CD8-positive, alpha-beta memory T cell (primary cell): Measurements from ENCODE around the gene PREP. TPM values are rescaled to one million over a fixed set of nuclear protein-coding genes. Genes with fewer than 3 reads are reported as not detected.

ENCODE experiments used
- CTCF ChIA-PET: fragments of 350-600 bp; sonication (Branson Sonifier 250); formaldehyde crosslinking; loops from one replicate; lab custom pipeline; 2021; ENCODE audit warnings: antibody characterized with exemption; lab: Charles Lee
- POLR2A ChIA-PET: fragments of 350-600 bp; sonication (Branson Sonifier 250); formaldehyde crosslinking; loops from one replicate; lab custom pipeline; 2021; ENCODE audit warnings: antibody characterized with exemption; lab: Charles Lee
- DNase-seq, 5 donors: peaks; one replicate each; pipeline versions ENCODE4 v3.0.0 to v3.0.0-alpha.2; 2020 to 2022; ENCODE audit warnings: mixed read lengths in 1 of 5
- H3K27ac ChIP-seq: one replicate; pipeline ENCODE4 v1.7.0; 2013; ENCODE audit warnings: low read depth, mild to moderate bottlenecking, low read length, moderate library complexity
- H3K27me3 ChIP-seq: 2 replicates; pipeline ENCODE4 v1.7.0; 2013; ENCODE audit warnings: low read length, mild to moderate bottlenecking; ENCODE audit not compliant: insufficient read depth, poor library complexity, severe bottlenecking
- H3K36me3 ChIP-seq: 2 replicates; pipeline ENCODE4 v1.7.0; 2013; ENCODE audit warnings: mild to moderate bottlenecking, low read length, moderate library complexity; ENCODE audit not compliant: insufficient read depth
- H3K4me1 ChIP-seq: 2 replicates; pipeline ENCODE4 v1.7.0; 2013; ENCODE audit warnings: mild to moderate bottlenecking, low read length, moderate library complexity; ENCODE audit not compliant: insufficient read depth
- H3K4me3 ChIP-seq: 2 replicates; pipeline ENCODE4 v1.7.0; 2013; ENCODE audit warnings: mild to moderate bottlenecking, low read length
- H3K9me3 ChIP-seq: 2 replicates; pipeline ENCODE4 v1.7.0; 2013; ENCODE audit warnings: mild to moderate bottlenecking, low read length
- H3K27ac Mint-ChIP-seq, 8 donors: one replicate each; pipeline ENCODE4 v1.8.0; 2020 to 2021; ENCODE audit warnings: mixed read lengths in 8 of 8, mild to moderate bottlenecking in 6 of 8, inconsistent platforms in 3 of 8, moderate library complexity in 3 of 8
- H3K27me3 Mint-ChIP-seq, 2 donors: one replicate each; pipeline ENCODE4 v1.8.0; 2020 to 2021; ENCODE audit warnings: mixed read lengths in 2 of 2, mild to moderate bottlenecking in 1 of 2, moderate library complexity in 1 of 2
- H3K36me3 Mint-ChIP-seq, 3 donors: one replicate each; pipeline ENCODE4 v1.8.0; 2020 to 2021; ENCODE audit warnings: mixed read lengths in 3 of 3, inconsistent platforms in 1 of 3, mild to moderate bottlenecking in 1 of 3
- H3K4me1 Mint-ChIP-seq, 3 donors: one replicate each; pipeline ENCODE4 v1.8.0; 2020 to 2021; ENCODE audit warnings: mixed read lengths in 3 of 3, inconsistent platforms in 1 of 3, mild to moderate bottlenecking in 1 of 3
- H3K4me3 Mint-ChIP-seq, 7 donors: one replicate each; pipeline ENCODE4 v1.8.0; 2020 to 2021; ENCODE audit warnings: mixed read lengths in 7 of 7, mild to moderate bottlenecking in 6 of 7, moderate library complexity in 4 of 7, inconsistent platforms in 2 of 7
- H3K9me3 Mint-ChIP-seq, 5 donors: one replicate each; pipeline ENCODE4 v1.8.0; 2020 to 2022; ENCODE audit warnings: mixed read lengths in 5 of 5, mild to moderate bottlenecking in 3 of 5, moderate library complexity in 2 of 5, inconsistent platforms in 1 of 5
- polyA plus RNA-seq: library from polyadenylated mRNA; unstranded; fragments of 300-500 nt; fragmentation: Illumina TruSeq; gene quantifications from one replicate; pipeline ENCODE4 v1.2.3, GENCODE V29; 2021
- total RNA-seq, 2 experiments: library from RNA; stranded (reverse); gene quantifications; one replicate each; pipeline ENCODE4 v1.2.3, GENCODE V29; 2021

The PREP gene
- total and polyA plus RNA-seq, 3 experiments from 2014 or later, result 43.3 to 50.0 (median 49.9) TPM

DNA sequence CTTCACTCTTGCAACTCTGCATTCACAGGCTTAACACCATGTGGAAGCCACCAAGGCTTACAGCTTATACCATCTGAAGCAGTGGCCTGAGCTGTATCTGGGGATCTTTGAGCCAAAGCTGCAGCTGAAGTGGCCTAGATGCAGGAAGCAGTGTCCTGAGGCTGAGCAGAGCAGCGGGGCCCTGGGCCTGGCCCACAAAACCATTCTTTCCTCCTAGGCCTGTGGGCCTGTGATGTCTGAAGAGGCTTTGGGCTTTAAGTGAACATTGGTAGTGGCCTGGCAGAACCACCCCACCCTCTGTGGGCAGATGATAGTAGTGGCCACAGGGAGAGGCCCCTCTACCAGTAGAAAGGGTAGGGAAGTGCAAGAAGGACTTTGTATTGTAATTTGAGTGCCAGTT, 6.9 kb upstream of the PREP start:
- peaks cover 0 to 26% (median 7%) of the 10 kb centered on the region in 3 donors for H3K36me3 Mint-ChIP-seq
- Histone ChIP-seq H3K27me3 (no peaks in the 10 kb centered on the region), H3K36me3 (no peaks in the 10 kb centered on the region), H3K4me3 (no peak overlapping the region), H3K9me3 (no peaks in the 10 kb centered on the region), H3K27ac (no peak overlapping the region), H3K4me1 (no peaks in the 10 kb centered on the region)
- peaks cover 15 to 68% of the 10 kb centered on the region in 2 donors for H3K27me3 Mint-ChIP-seq
- peaks cover 0 to 10% (median 5%) of the 10 kb centered on the region in 5 donors for H3K9me3 Mint-ChIP-seq
- DNase-seq, result no peak
- peak overlapping the region in 1 of 7 donors; percentile 5 for H3K4me3 Mint-ChIP-seq
- CTCF ChIA-PET, result no interaction called here
- H3K27ac Mint-ChIP-seq, result no peak overlapping the region
- POLR2A ChIA-PET, result interaction anchor here (0.7 kb wide), 1 partner anchor 30 kb away, joined by 3 read pairs; no protein-coding TSS in a partner anchor
- no peaks in the 10 kb centered on the region for H3K4me1 Mint-ChIP-seq

DNA sequence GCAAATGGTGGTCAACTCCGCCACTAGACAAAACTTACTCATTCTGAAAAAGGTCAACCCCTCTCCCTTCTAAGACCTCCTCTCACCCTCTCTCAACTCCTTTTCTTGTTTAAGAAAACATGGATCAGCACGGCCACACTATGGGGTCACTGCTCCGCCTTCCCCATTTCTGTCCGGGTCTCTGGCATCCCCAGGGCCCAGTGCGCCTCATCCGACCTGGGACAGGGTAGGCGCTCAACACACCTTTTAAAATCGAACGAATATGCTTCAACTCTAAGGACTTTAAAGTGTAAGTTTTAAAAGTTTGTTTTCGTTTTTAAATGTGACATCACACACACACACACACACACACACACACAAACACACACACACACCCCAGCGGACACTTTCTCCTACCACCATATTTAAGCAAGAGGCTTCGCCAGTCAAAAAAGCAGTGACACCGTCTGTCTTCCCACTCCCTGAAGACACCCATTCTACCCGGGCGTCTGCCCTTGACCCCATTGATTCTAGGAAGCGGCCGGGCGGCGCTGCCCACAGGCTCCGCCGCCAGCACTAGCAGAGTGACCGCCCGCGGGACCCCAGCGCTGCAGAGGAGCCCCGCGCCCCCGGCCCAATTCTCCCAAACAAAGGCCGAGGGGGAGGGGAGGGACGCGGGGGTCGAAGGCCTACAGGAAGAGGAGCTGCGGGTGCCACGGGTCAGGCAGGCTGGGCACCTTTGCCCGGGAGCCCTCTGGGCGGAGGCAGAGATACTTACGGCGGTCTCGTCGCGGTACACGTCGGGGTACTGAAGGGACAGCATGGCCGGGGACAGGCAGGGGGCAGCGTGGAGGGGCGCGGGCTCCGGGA, 568 bp downstream of the PREP start:
- no peaks in the 10 kb centered on the region for H3K27me3 ChIP-seq
- H3K4me1 Mint-ChIP-seq, result peaks cover 58 to 62% (median 62%) of the 10 kb centered on the region in 3 donors
- H3K4me1 ChIP-seq, result peaks cover 47% of the 10 kb centered on the region
- no peaks in the 10 kb centered on the region for H3K9me3 ChIP-seq
- DNase-seq, result peak; percentile 1 to 50 (median 26)
- no peaks in the 10 kb centered on the region for H3K9me3 Mint-ChIP-seq
- H3K36me3 ChIP-seq, result no peaks in the 10 kb centered on the region
- peaks cover 8 to 9% of the 10 kb centered on the region in 2 donors for H3K27me3 Mint-ChIP-seq
- peak overlapping the region in 7 of 8 donors; percentile 21 to 98 (median 83) for H3K27ac Mint-ChIP-seq
- CTCF ChIA-PET, result interaction anchor here (0.7 to 3.7 kb wide), 10 partner anchors 8 to 322 kb away, joined by 3 to 23 read pairs (median 4); no protein-coding TSS in a partner anchor
- peak overlapping the region; percentile 38 for H3K27ac ChIP-seq
- H3K4me3 ChIP-seq, result peak overlapping the region; percentile 66
- H3K36me3 Mint-ChIP-seq, result peaks cover 0 to 4% (median 4%) of the 10 kb centered on the region in 3 donors
- POLR2A ChIA-PET, result interaction anchor here (1.0 kb wide), 1 partner anchor 84 kb away, joined by 3 read pairs; no protein-coding TSS in a partner anchor
- peak overlapping the region; percentile 90 to 98 (median 92) for H3K4me3 Mint-ChIP-seq

DNA sequence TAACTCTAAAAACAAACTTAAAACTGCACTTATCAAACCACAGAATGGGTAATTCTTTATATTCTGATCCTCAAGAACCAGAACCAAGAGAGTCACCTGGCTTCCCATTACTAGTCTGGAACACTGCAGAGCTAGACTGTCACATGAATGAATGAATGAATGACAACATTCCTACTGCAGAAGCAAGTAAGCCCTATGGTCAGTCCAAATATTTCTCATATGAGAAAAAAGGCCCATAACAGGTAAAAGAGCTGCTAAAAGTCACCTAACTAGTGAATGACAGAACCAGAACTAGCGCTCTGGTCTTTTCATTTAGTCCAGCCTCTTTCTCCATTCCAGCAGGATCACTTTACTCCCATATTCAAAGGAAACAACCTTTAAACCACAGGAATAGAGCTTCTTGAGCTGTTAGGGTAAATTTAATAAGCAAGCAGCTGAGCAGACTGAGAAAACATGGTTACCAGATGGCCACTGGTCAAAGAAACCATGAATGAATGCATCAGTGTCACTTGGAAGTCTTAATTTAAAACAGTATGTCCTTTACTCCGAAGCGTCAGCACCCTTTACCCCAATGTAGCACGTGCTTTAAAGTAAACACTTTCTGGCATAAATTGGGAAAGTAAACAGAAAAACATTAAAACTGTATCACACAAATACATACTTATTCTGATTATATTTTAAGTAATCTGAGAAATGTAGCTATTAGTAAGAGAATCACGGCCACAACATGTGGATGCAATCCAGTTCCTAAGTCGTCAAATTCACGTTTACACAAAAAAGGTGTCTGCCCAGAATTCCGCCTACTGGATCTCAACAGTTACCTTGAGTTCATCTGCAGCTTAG, 1.4 kb downstream of the PREP start:
- no peak for DNase-seq
- no peaks in the 10 kb centered on the region for H3K9me3 ChIP-seq
- Mint-ChIP-seq H3K4me3 (peak overlapping the region; percentile 90 to 98 (median 92)), H3K27me3 (peaks cover 4 to 8% of the 10 kb centered on the region in 2 donors), H3K36me3 (peaks cover 0 to 8% (median 2%) of the 10 kb centered on the region in 3 donors), H3K27ac (peak overlapping the region in 6 of 8 donors; percentile 21 to 94 (median 74)), H3K9me3 (no peaks in the 10 kb centered on the region), H3K4me1 (peaks cover 58 to 63% (median 62%) of the 10 kb centered on the region in 3 donors)
- peaks cover 48% of the 10 kb centered on the region for H3K4me1 ChIP-seq
- peak overlapping the region; percentile 66 for H3K4me3 ChIP-seq
- no peak overlapping the region for H3K27ac ChIP-seq
- H3K36me3 ChIP-seq, result peaks cover 1% of the 10 kb centered on the region
- ChIA-PET CTCF (interaction anchor here (1.0 to 3.7 kb wide), 2 partner anchors 9 to 313 kb away, joined by 3 to 23 read pairs; no protein-coding TSS in a partner anchor), POLR2A (no interaction called here)
- H3K27me3 ChIP-seq, result no peaks in the 10 kb centered on the region

DNA sequence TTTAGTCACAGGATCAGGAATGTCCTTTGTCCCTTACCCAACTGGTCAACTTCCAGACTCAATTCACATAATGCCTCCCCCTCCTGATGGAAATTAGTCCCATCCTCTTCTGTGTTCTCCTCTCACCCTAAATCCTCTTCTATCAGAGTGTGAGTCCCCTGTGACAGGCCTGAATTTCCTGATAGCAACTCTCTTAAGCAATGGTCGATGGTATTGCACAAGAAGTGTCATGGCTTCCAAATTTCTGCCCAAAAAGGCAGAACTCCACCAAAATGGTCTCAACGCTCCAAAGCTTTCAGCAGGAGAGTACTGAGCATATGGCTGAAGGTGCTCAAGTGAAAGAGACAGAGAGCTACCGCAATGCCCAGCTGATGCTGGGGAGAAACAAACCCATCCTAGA, 2.4 kb downstream of the PREP start:
- H3K36me3 Mint-ChIP-seq, result peaks cover 0 to 18% (median 7%) of the 10 kb centered on the region in 3 donors
- peaks cover 58 to 67% (median 64%) of the 10 kb centered on the region in 3 donors for H3K4me1 Mint-ChIP-seq
- Histone ChIP-seq H3K36me3 (peaks cover 8% of the 10 kb centered on the region), H3K9me3 (no peaks in the 10 kb centered on the region), H3K27me3 (no peaks in the 10 kb centered on the region), H3K4me1 (peaks cover 48% of the 10 kb centered on the region), H3K4me3 (no peak overlapping the region), H3K27ac (no peak overlapping the region)
- H3K27me3 Mint-ChIP-seq, result peaks cover 0 to 8% of the 10 kb centered on the region in 2 donors
- peak overlapping the region; percentile 17 to 98 (median 91) for H3K4me3 Mint-ChIP-seq
- POLR2A ChIA-PET, result no interaction called here
- H3K9me3 Mint-ChIP-seq, result no peaks in the 10 kb centered on the region
- no peak for DNase-seq
- H3K27ac Mint-ChIP-seq, result peak overlapping the region in 4 of 8 donors; percentile 20 to 57 (median 49)
- CTCF ChIA-PET, result interaction anchor here (3.7 kb wide), 1 partner anchor 312 kb away, joined by 23 read pairs; no protein-coding TSS in a partner anchor

DNA sequence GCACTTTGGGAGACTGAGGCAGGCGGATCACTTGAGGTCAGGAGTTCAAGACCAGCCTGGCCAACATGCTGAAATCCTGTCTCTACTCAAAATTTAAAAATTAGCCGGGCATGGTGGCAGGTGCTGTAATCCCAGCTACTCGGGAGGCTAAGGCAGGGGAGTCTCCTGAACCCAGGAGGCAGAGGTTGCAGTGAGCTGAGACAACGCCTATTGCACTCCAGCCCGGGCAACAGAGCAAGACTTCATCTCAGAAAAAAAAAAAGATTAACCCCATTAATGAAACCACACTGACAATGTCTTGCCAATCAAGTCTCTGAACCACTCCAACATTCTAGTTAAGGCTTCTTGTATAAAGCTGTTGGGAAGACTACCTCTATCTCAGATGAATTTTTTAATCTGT, 4.0 kb downstream of the PREP start:
- peaks cover 0 to 29% (median 7%) of the 10 kb centered on the region in 3 donors for H3K36me3 Mint-ChIP-seq
- no peaks in the 10 kb centered on the region for H3K27me3 Mint-ChIP-seq
- ChIA-PET POLR2A (no interaction called here), CTCF (no interaction called here)
- H3K4me3 Mint-ChIP-seq, result peak overlapping the region; percentile 10 to 94 (median 78)
- H3K27ac Mint-ChIP-seq, result peak overlapping the region in 4 of 8 donors; percentile 15 to 72 (median 44)
- peaks cover 54 to 63% (median 59%) of the 10 kb centered on the region in 3 donors for H3K4me1 Mint-ChIP-seq
- Histone ChIP-seq H3K27me3 (no peaks in the 10 kb centered on the region), H3K27ac (no peak overlapping the region), H3K36me3 (peaks cover 8% of the 10 kb centered on the region), H3K4me3 (no peak overlapping the region), H3K4me1 (peaks cover 47% of the 10 kb centered on the region), H3K9me3 (no peaks in the 10 kb centered on the region)
- H3K9me3 Mint-ChIP-seq, result no peaks in the 10 kb centered on the region
- no peak for DNase-seq

DNA sequence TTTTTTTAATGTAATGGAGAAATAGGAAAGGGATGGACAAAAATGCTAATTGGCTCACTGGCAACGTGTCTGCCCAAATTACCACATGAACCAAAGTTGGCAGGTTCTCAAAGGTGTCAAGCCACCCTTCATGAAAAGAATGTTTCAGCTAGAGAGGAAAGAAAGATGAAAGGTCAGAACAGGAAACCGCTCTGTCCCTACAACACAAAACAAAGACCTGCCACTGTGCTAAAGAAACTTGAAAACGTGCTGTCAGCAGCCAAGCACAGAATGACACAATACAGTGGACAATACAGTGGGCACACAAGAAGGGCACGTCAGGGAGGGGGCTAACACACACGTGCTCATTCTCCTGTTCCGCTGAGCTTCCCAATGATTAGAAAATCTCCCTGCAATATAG, 4.9 kb downstream of the PREP start:
- H3K4me1 Mint-ChIP-seq, result peaks cover 50 to 57% (median 53%) of the 10 kb centered on the region in 3 donors
- peak overlapping the region; percentile 58 to 91 (median 74) for H3K4me3 Mint-ChIP-seq
- H3K27ac ChIP-seq, result no peak overlapping the region
- no peaks in the 10 kb centered on the region for H3K27me3 ChIP-seq
- ChIA-PET POLR2A (no interaction called here), CTCF (no interaction called here)
- no peaks in the 10 kb centered on the region for H3K9me3 ChIP-seq
- no peak overlapping the region for H3K4me3 ChIP-seq
- peak in 2 of 5 donors; percentile 16 to 46 for DNase-seq
- no peaks in the 10 kb centered on the region for H3K27me3 Mint-ChIP-seq
- peaks cover 8% of the 10 kb centered on the region for H3K36me3 ChIP-seq
- peaks cover 0 to 33% (median 8%) of the 10 kb centered on the region in 3 donors for H3K36me3 Mint-ChIP-seq
- peak overlapping the region; percentile 34 to 92 (median 65) for H3K27ac Mint-ChIP-seq
- no peaks in the 10 kb centered on the region for H3K9me3 Mint-ChIP-seq
- H3K4me1 ChIP-seq, result peaks cover 43% of the 10 kb centered on the region

DNA sequence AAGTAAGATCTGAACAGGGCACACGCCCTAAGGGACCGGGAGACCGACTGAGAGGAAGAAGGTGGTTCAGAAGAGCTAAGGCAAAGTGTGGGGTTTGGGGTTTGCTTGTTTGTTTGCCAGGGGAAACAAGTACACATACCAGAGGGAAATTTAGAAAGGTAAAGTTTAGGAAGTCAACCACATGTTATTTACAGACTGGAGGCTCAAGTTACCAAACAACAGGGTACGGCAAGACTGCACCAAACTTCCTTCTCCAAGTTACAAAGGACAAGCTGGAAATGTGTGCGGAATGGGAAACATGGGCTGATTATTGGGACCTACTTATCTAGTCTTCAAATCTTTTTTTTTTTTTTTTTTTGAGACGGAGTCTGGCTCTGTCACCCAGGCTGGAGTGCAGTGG, 11.2 kb downstream of the PREP start:
- POLR2A ChIA-PET, result no interaction called here
- H3K4me3 ChIP-seq, result no peak overlapping the region
- no peaks in the 10 kb centered on the region for H3K27me3 ChIP-seq
- peaks cover 8% of the 10 kb centered on the region for H3K36me3 ChIP-seq
- H3K4me1 ChIP-seq, result no peaks in the 10 kb centered on the region
- no peak overlapping the region for H3K27ac ChIP-seq
- no peaks in the 10 kb centered on the region for H3K9me3 ChIP-seq
- Mint-ChIP-seq H3K36me3 (peaks cover 0 to 69% (median 16%) of the 10 kb centered on the region in 3 donors), H3K4me1 (peaks cover 12 to 38% (median 29%) of the 10 kb centered on the region in 3 donors), H3K9me3 (no peaks in the 10 kb centered on the region), H3K27me3 (no peaks in the 10 kb centered on the region), H3K27ac (no peak overlapping the region), H3K4me3 (no peak overlapping the region)
- CTCF ChIA-PET, result no interaction called here
- no peak for DNase-seq
